IMR-90 (cell line): ENCODE measurements around the gene AGBL1. TPM values are rescaled to one million over a fixed set of nuclear protein-coding genes. Genes with fewer than 3 reads are reported as not detected.

ENCODE experiments used
- ATAC-seq: fragments of 200-7000 bp; cut with Tn5 transposase; 2 replicates; pipeline ENCODE4 v1.9.1; 2020; ENCODE audit warnings: low read depth, mild to moderate bottlenecking, moderate library complexity
- BruUV-seq: library from RNA; stranded (reverse); fragments of 400-500 nt; replicated peaks from 2 replicates; lab custom pipeline; 2021; lab: Mats Ljungman, UMichigan
- CTCF ChIA-PET: fragments of 300-600 bp; formaldehyde crosslinking; extraction: SDS; loops from one replicate; lab custom pipeline; 2021; ENCODE audit warnings: antibody characterized with exemption; lab: Yijun Ruan, JAX
- POLR2A ChIA-PET: fragments of 300-600 bp; sonication (Branson Sonifier 250); formaldehyde crosslinking; loops from one replicate; lab custom pipeline; 2022; ENCODE audit warnings: antibody characterized with exemption; ENCODE audit not compliant: unreplicated experiment; lab: Charles Lee
- DNase-seq: peaks from one replicate; pipeline ENCODE4 v3.0.0; 2013
- H2AFZ ChIP-seq: replicated peaks from 2 replicates; pipeline ENCODE3; 2013; ENCODE audit warnings: low read length, mild to moderate bottlenecking; ENCODE audit not compliant: poor library complexity
- H2AK5ac ChIP-seq: 2 replicates; pipeline ENCODE4 v1.6.1; 2013; ENCODE audit warnings: low read depth, low read length, inconsistent platforms
- H2AK9ac ChIP-seq: replicated peaks from 2 replicates; pipeline ENCODE3; 2013; ENCODE audit warnings: mild to moderate bottlenecking, low read depth, low read length, moderate library complexity; ENCODE audit not compliant: poor library complexity
- H2BK120ac ChIP-seq: 2 replicates; pipeline ENCODE4 v1.6.1; 2013; ENCODE audit warnings: low read depth, low read length, inconsistent platforms
- H2BK15ac ChIP-seq: 3 replicates; pipeline ENCODE4 v1.6.1; 2013; ENCODE audit warnings: low read depth, low read length, inconsistent platforms
- H2BK20ac ChIP-seq: 2 replicates; pipeline ENCODE4 v1.6.1; 2013; ENCODE audit warnings: low read depth, mild to moderate bottlenecking, inconsistent platforms, low read length, moderate library complexity
- H2BK5ac ChIP-seq: 2 replicates; pipeline ENCODE4 v1.6.1; 2013; ENCODE audit warnings: mild to moderate bottlenecking, low read depth, low read length, inconsistent platforms; ENCODE audit not compliant: poor library complexity, severe bottlenecking
- H3K14ac ChIP-seq: replicated peaks from 2 replicates; pipeline ENCODE4 v1.6.1; 2013; ENCODE audit warnings: low read depth, low read length, inconsistent platforms
- H3K18ac ChIP-seq: 2 replicates; pipeline ENCODE4 v1.6.1; 2013; ENCODE audit warnings: low read depth, low read length, control low read depth
- H3K23ac ChIP-seq: 2 replicates; pipeline ENCODE4 v1.6.1; 2013; ENCODE audit warnings: low read depth, low read length, inconsistent platforms
- H3K27ac ChIP-seq: 2 replicates; pipeline ENCODE4 v1.5.1; 2013; ENCODE audit warnings: mild to moderate bottlenecking, control low read depth, low read length; ENCODE audit not compliant: insufficient read depth
- H3K27me3 ChIP-seq: 2 replicates; pipeline ENCODE4 v1.6.1; 2013; ENCODE audit warnings: low read length; ENCODE audit not compliant: control insufficient read depth, insufficient read depth
- H3K36me3 ChIP-seq: 2 replicates; pipeline ENCODE4 v1.6.1; 2013; ENCODE audit warnings: low read length, mixed read lengths; ENCODE audit not compliant: control insufficient read depth, insufficient read depth
- H3K4ac ChIP-seq: 2 replicates; pipeline ENCODE4 v1.6.1; 2013; ENCODE audit warnings: low read depth, low read length, inconsistent platforms
- H3K4me1 ChIP-seq: 2 replicates; pipeline ENCODE4 v1.6.1; 2013; ENCODE audit warnings: low read length, mixed read lengths; ENCODE audit not compliant: control insufficient read depth, insufficient read depth
- H3K4me2 ChIP-seq: 2 replicates; pipeline ENCODE4 v1.6.1; 2013; ENCODE audit warnings: low read depth, mild to moderate bottlenecking, control low read depth, low read length, moderate library complexity
- H3K4me3 ChIP-seq: 2 replicates; pipeline ENCODE4 v1.5.1; 2013; ENCODE audit warnings: low read depth, mild to moderate bottlenecking, control low read depth, low read length, moderate library complexity; ENCODE audit not compliant: insufficient read depth
- H3K56ac ChIP-seq: 2 replicates; pipeline ENCODE4 v1.6.1; 2013; ENCODE audit warnings: low read length, inconsistent platforms; ENCODE audit not compliant: insufficient read depth; ENCODE audit errors: extremely low read depth
- H3K79me1 ChIP-seq, 2 experiments: 2 replicates each; pipeline ENCODE4 v1.6.1; 2013; ENCODE audit warnings: low read length in 2 of 2, inconsistent platforms in 1 of 2, low read depth in 1 of 2
- H3K9ac ChIP-seq: 2 replicates; pipeline ENCODE4 v1.6.1; 2013; ENCODE audit warnings: low read depth, low read length, control low read depth
- H3K9me1 ChIP-seq: 2 replicates; pipeline ENCODE4 v1.6.1; 2013; ENCODE audit warnings: low read length, inconsistent platforms; ENCODE audit not compliant: insufficient read depth
- H3K9me3 ChIP-seq: 2 replicates; pipeline ENCODE4 v1.6.1; 2013; ENCODE audit warnings: low read length; ENCODE audit not compliant: control insufficient read depth, insufficient read depth
- H4K20me1 ChIP-seq: 2 replicates; pipeline ENCODE4 v1.6.1; 2013; ENCODE audit warnings: low read length, inconsistent platforms; ENCODE audit not compliant: insufficient read depth
- H4K5ac ChIP-seq: 2 replicates; pipeline ENCODE4 v1.6.1; 2013; ENCODE audit warnings: mild to moderate bottlenecking, low read depth, low read length, control low read depth
- H4K8ac ChIP-seq, 2 experiments: 2 replicates each; pipeline ENCODE4 v1.6.1; 2013; ENCODE audit warnings: low read depth in 2 of 2, low read length in 2 of 2, control low read depth in 1 of 2, inconsistent platforms in 1 of 2
- H4K91ac ChIP-seq: 2 replicates; pipeline ENCODE4 v1.6.1; 2013; ENCODE audit warnings: low read depth, low read length, inconsistent platforms; ENCODE audit not compliant: insufficient read depth
- BHLHE40 ChIP-seq: fragments of 150-350 bp; IDR thresholded peaks from 2 replicates; pipeline ENCODE4 v1.6.1; 2016; ENCODE audit warnings: mild to moderate bottlenecking, low read depth, low read length
- CEBPB ChIP-seq: IDR thresholded peaks from 2 replicates; pipeline ENCODE4 v1.6.1; 2012; ENCODE audit warnings: low read depth, low read length, improper control_type of control experiment
- CHD1 ChIP-seq: IDR thresholded peaks from 2 replicates; pipeline ENCODE4 v1.6.1; 2012; ENCODE audit warnings: low read depth, low read length, improper control_type of control experiment
- FOS ChIP-seq: fragments of 150-350 bp; IDR thresholded peaks from 2 replicates; pipeline ENCODE4 v1.6.1; 2016; ENCODE audit warnings: low read depth, low read length
- MAFK ChIP-seq: IDR thresholded peaks from 2 replicates; pipeline ENCODE4 v1.6.1; 2012; ENCODE audit warnings: low read depth, low read length, improper control_type of control experiment
- MAZ ChIP-seq: IDR thresholded peaks from 2 replicates; pipeline ENCODE4 v1.6.1; 2012; ENCODE audit warnings: low read depth, mild to moderate bottlenecking, low read length, improper control_type of control experiment, moderate library complexity, borderline replicate concordance
- MXI1 ChIP-seq: IDR thresholded peaks from 2 replicates; pipeline ENCODE4 v1.6.1; 2012; ENCODE audit warnings: low read depth, mild to moderate bottlenecking, low read length, moderate library complexity, borderline replicate concordance
- NFE2L2 ChIP-seq: fragments of 150-350 bp; IDR thresholded peaks from 2 replicates; pipeline ENCODE4 v1.6.1; 2016; ENCODE audit warnings: low read depth, mild to moderate bottlenecking, low read length
- POLR2A ChIP-seq: IDR thresholded peaks from 2 replicates; pipeline ENCODE4 v1.6.1; 2012; ENCODE audit warnings: mild to moderate bottlenecking, low read depth, low read length
- RAD21 ChIP-seq: IDR thresholded peaks from 2 replicates; pipeline ENCODE4 v1.6.1; 2012; ENCODE audit warnings: low read length, improper control_type of control experiment
- RCOR1 ChIP-seq: IDR thresholded peaks from 2 replicates; pipeline ENCODE4 v1.6.1; 2012; ENCODE audit warnings: mild to moderate bottlenecking, low read length, improper control_type of control experiment; ENCODE audit not compliant: insufficient replicate concordance
- RFX5 ChIP-seq: IDR thresholded peaks from 2 replicates; pipeline ENCODE4 v1.8.0; 2012; ENCODE audit warnings: low read depth, mild to moderate bottlenecking, low read length, moderate library complexity
- SMC3 ChIP-seq: fragments of 150-350 bp; IDR thresholded peaks from 2 replicates; pipeline ENCODE4 v1.6.1; 2016; ENCODE audit warnings: low read depth, mild to moderate bottlenecking, antibody characterized with exemption, low read length, moderate library complexity
- WGBS, 2 experiments: methylation state at CpG; one replicate each; pipeline versions ENCODE4 v1.1.5 to v1.1.7; 2013; ENCODE audit warnings: missing lambda C conversion rate in 2 of 2; ENCODE audit not compliant: insufficient read length in 1 of 2; ENCODE audit errors: extremely low coverage in 2 of 2; 5-methylcytosine and 5-hydroxymethylcytosine counted together
- dilution Hi-C: fragments of 300-500 bp; cut with HindIII; formaldehyde crosslinking; loops from one replicate; pipeline ENCODE4 v1.14.3; 2018; ENCODE audit warnings: low sequenced_read_pairs; ENCODE audit not compliant: unreplicated experiment
- in situ Hi-C: fragments of 300-500 bp; cut with MboI; formaldehyde crosslinking; loops from 3 replicates; pipeline ENCODE4 v1.14.3; 2019; ENCODE audit warnings: low sequenced_read_pairs, inconsistent platforms, mixed read lengths
- intact Hi-C: fragments of 100-400 bp; cut with micrococcal nuclease; formaldehyde crosslinking; loops from 2 replicates; pipeline ENCODE4 v1.10.0; 2022
- polyA plus RNA-seq, 3 experiments: library from polyadenylated mRNA; depleted of rRNA; stranded (reverse); fragments of >200 nt; gene quantifications; 2 replicates each; pipeline ENCODE4 v1.2.3, GENCODE V29; 2012; ENCODE audit warnings: low replicate concordance in 1 of 3
- total RNA-seq: library from RNA; depleted of rRNA; stranded (reverse); fragments of >200 nt; gene quantifications from 2 replicates; pipeline ENCODE4 v1.2.3, GENCODE V29; 2012
- TF ChIP-seq, protein P1 (sequence below): fragments of 150-350 bp; IDR thresholded peaks from 2 replicates; pipeline ENCODE4 v1.6.1; 2017; ENCODE audit warnings: mild to moderate bottlenecking, antibody characterized with exemption, low read length, low read depth
- TF ChIP-seq, protein P2 (sequence below): fragments of 150-350 bp; IDR thresholded peaks from 2 replicates; pipeline ENCODE4 v1.6.1; 2016; ENCODE audit warnings: low read depth, mild to moderate bottlenecking, low read length, moderate library complexity, borderline replicate concordance
- TF ChIP-seq, protein P3 (sequence below): conservative IDR thresholded peaks from 2 replicates; pipeline ENCODE4 v1.5.1; 2012; ENCODE audit warnings: mild to moderate bottlenecking, low read depth, low read length, improper control_type of control experiment

AGBL1 gene
- total and polyA plus RNA-seq, 2 of the 4 experiments (the other 2 are of a cell fraction) = not detected

DNA sequence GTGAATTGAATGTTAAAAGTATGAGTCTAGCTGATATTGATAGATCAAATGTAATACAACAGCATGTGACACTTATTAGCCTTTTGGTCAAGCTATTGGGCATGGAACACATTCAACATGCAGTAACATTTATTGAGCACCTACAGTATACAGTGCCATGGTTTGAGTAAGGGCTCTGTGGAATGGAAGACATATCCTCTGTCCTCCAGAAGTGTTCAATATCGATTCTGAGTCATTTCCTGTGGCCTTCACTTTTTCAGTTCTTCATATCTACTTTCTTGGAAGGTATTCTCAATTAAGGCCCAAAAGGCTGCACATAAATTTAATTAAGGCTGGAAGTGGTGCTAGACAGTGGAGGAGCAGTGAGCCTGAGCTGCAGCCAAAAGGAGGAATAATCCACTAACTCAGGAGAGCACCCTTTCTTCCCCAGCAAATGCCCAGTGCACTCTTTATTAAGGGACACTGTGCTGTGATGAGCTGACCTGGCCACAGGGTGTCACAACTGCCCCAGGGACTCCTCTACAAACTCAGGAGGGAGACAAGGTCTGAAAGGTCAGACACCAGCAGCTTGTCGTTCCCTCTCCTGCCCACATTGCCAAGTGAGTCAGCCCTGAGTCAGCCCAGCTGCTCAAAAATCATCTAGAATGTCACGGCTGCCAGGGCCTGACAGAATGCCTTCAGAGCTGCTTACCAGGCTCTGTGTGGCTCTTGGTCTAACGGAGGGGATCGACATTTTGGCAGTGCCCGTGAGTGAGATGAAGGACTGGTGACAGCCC, 544.8 kb downstream of the AGBL1 start:
- peak; percentile 6 for DNase-seq
- no peak overlapping the region for H4K5ac ChIP-seq
- H2AFZ ChIP-seq = no peak overlapping the region
- H3K9me1 ChIP-seq = no peaks in the 10 kb centered on the region
- H3K4ac ChIP-seq = no peak overlapping the region
- no peak overlapping the region for H2BK15ac ChIP-seq
- no peak overlapping the region for H3K4me3 ChIP-seq
- no peak overlapping the region for H2BK120ac ChIP-seq
- ATAC-seq = no peak
- no peak overlapping the region for H2BK5ac ChIP-seq
- no peaks in the 10 kb centered on the region for H3K27me3 ChIP-seq
- no peaks in the 10 kb centered on the region for H4K20me1 ChIP-seq
- H3K14ac ChIP-seq = no peak overlapping the region
- H3K79me1 ChIP-seq = no peaks in the 10 kb centered on the region
- H3K36me3 ChIP-seq = no peaks in the 10 kb centered on the region
- ChIA-PET POLR2A (no interaction called here), CTCF (no interaction called here)
- BruUV-seq = no TSS peak
- no peak overlapping the region for H3K4me2 ChIP-seq
- intact Hi-C loops (no loop called here), dilution Hi-C loops (no loop called here), in situ Hi-C loops (no loop called here)
- H3K23ac ChIP-seq = no peak overlapping the region
- no peak overlapping the region for H3K9ac ChIP-seq
- no peak overlapping the region for H4K91ac ChIP-seq
- no peak overlapping the region for H3K27ac ChIP-seq
- no peak overlapping the region for H2BK20ac ChIP-seq
- no peaks in the 10 kb centered on the region for H3K4me1 ChIP-seq
- H3K18ac ChIP-seq = no peak overlapping the region
- H3K9me3 ChIP-seq = peaks cover 20% of the 10 kb centered on the region
- no CpG with 5 or more reads among the region's 6 CpGs for WGBS, 2 experiments
- no peak overlapping the region for H2AK5ac ChIP-seq
- no peak overlapping the region for H3K56ac ChIP-seq
- TF ChIP-seq FOS = no peak
- TF ChIP-seq, protein P1, sequence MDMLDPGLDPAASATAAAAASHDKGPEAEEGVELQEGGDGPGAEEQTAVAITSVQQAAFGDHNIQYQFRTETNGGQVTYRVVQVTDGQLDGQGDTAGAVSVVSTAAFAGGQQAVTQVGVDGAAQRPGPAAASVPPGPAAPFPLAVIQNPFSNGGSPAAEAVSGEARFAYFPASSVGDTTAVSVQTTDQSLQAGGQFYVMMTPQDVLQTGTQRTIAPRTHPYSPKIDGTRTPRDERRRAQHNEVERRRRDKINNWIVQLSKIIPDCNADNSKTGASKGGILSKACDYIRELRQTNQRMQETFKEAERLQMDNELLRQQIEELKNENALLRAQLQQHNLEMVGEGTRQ = no peak
- TF ChIP-seq NFE2L2 = no peak
- TF ChIP-seq SMC3 = no peak
- TF ChIP-seq RAD21 = peak; percentile 35
- TF ChIP-seq RFX5 = no peak
- TF ChIP-seq CHD1 = no peak
- TF ChIP-seq MXI1 = no peak
- no peak for TF ChIP-seq BHLHE40
- no peak for TF ChIP-seq CEBPB
- TF ChIP-seq MAZ = no peak
- TF ChIP-seq, protein P2, sequence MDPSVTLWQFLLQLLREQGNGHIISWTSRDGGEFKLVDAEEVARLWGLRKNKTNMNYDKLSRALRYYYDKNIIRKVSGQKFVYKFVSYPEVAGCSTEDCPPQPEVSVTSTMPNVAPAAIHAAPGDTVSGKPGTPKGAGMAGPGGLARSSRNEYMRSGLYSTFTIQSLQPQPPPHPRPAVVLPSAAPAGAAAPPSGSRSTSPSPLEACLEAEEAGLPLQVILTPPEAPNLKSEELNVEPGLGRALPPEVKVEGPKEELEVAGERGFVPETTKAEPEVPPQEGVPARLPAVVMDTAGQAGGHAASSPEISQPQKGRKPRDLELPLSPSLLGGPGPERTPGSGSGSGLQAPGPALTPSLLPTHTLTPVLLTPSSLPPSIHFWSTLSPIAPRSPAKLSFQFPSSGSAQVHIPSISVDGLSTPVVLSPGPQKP = no peak
- TF ChIP-seq, protein P3, sequence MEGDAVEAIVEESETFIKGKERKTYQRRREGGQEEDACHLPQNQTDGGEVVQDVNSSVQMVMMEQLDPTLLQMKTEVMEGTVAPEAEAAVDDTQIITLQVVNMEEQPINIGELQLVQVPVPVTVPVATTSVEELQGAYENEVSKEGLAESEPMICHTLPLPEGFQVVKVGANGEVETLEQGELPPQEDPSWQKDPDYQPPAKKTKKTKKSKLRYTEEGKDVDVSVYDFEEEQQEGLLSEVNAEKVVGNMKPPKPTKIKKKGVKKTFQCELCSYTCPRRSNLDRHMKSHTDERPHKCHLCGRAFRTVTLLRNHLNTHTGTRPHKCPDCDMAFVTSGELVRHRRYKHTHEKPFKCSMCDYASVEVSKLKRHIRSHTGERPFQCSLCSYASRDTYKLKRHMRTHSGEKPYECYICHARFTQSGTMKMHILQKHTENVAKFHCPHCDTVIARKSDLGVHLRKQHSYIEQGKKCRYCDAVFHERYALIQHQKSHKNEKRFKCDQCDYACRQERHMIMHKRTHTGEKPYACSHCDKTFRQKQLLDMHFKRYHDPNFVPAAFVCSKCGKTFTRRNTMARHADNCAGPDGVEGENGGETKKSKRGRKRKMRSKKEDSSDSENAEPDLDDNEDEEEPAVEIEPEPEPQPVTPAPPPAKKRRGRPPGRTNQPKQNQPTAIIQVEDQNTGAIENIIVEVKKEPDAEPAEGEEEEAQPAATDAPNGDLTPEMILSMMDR = 0 out of 2 replicates have a peak, but pooled peaks have one; percentile 11
- TF ChIP-seq RCOR1 = no peak
- TF ChIP-seq POLR2A = no peak
- TF ChIP-seq MAFK = no peak
- no peak overlapping the region for H2AK9ac ChIP-seq
- no peak overlapping the region for H4K8ac ChIP-seq
